Fibroblast of lung (primary cell): ENCODE measurements around the gene ZDHHC14.

ENCODE experiments used
- EZH2 ChIP-seq: IDR thresholded peaks from 2 replicates; pipeline ENCODE4 v1.5.1; 2012; ENCODE audit warnings: low read length, control low read depth, mild to moderate bottlenecking; ENCODE audit errors: missing control alignments
- TF ChIP-seq, protein P1 (sequence below), 2 donors: IDR thresholded peaks in 1 of 2; conservative IDR thresholded peaks in 1 of 2; 1 replicate in 1 of 2; 2 replicates in 1 of 2; pipeline ENCODE4 v1.5.1; 2011 to 2012; ENCODE audit warnings: low read length in 2 of 2, control low read depth in 1 of 2, inconsistent platforms in 1 of 2, low read depth in 1 of 2, mild to moderate bottlenecking in 1 of 2

DNA sequence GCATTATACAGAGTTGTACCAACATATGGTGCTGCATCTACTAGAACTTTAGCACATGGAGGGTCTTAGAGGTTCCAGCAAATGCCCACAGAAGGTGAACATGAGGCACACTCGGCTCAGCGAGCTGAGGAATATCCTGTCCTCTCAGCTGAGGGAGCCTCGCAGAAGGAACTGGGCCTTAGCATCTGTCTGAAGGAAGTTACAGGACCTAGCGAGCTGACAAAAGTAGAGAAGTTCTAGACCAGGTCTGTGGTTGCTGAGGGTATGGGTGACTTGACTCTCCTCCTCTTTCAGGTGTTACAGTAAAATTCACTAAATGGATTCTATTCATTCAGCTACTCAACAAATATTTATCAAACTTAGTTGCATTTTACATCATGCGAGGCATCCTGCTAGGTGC lies 157.2 kb downstream of the ZDHHC14 start:
- TF ChIP-seq, protein P1, sequence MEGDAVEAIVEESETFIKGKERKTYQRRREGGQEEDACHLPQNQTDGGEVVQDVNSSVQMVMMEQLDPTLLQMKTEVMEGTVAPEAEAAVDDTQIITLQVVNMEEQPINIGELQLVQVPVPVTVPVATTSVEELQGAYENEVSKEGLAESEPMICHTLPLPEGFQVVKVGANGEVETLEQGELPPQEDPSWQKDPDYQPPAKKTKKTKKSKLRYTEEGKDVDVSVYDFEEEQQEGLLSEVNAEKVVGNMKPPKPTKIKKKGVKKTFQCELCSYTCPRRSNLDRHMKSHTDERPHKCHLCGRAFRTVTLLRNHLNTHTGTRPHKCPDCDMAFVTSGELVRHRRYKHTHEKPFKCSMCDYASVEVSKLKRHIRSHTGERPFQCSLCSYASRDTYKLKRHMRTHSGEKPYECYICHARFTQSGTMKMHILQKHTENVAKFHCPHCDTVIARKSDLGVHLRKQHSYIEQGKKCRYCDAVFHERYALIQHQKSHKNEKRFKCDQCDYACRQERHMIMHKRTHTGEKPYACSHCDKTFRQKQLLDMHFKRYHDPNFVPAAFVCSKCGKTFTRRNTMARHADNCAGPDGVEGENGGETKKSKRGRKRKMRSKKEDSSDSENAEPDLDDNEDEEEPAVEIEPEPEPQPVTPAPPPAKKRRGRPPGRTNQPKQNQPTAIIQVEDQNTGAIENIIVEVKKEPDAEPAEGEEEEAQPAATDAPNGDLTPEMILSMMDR (conservative IDR thresholded peaks at IDR 0.05 in 1 of 2, IDR thresholded peaks at IDR 0.05 in 1 of 2; ENCODE audit: low read depth in 1 of 2, low read length in 2 of 2) = no peak
- no peak for TF ChIP-seq EZH2
